RWPE2 (cell line): Measurements from ENCODE around the gene AMY2A.
"Not testable (repeated sequence)": the region's sequence is repeated elsewhere in the genome, so short reads cannot be mapped to it uniquely, and the experiment has no call there.

Experiments used
- ATAC-seq: fragments of 200-7000 bp; cut with Tn5 transposase; 3 replicates; pipeline ENCODE4 v1.9.1; 2021; ENCODE audit warnings: low read depth
- DNase-seq: peaks from one replicate; pipeline ENCODE4 v3.0.0-alpha.2; 2020; ENCODE audit warnings: low spot score
- H3K27ac ChIP-seq: fragments of 450-650 bp; 2 replicates; pipeline ENCODE4 v1.5.1; 2017; ENCODE audit warnings: mild to moderate bottlenecking; ENCODE audit not compliant: poor library complexity, severe bottlenecking
- H3K27me3 ChIP-seq: fragments of 250-450 bp; sonication (Bioruptor Pico); 2 replicates; pipeline ENCODE4 v1.5.1; 2021; ENCODE audit warnings: mild to moderate bottlenecking, moderate library complexity; ENCODE audit not compliant: insufficient read depth, poor library complexity, severe bottlenecking
- H3K36me3 ChIP-seq: fragments of 250-450 bp; sonication (Bioruptor Pico); 2 replicates; pipeline ENCODE4 v1.5.1; 2020; ENCODE audit warnings: low read depth, mild to moderate bottlenecking, moderate library complexity
- H3K4me1 ChIP-seq: fragments of 250-450 bp; sonication (Bioruptor Pico); 2 replicates; pipeline ENCODE4 v1.5.1; 2021; ENCODE audit warnings: mild to moderate bottlenecking, moderate library complexity; ENCODE audit not compliant: insufficient read depth, poor library complexity, severe bottlenecking
- H3K4me3 ChIP-seq: fragments of 250-450 bp; sonication (Bioruptor Pico); 2 replicates; pipeline ENCODE4 v1.5.1; 2021; ENCODE audit warnings: mild to moderate bottlenecking, moderate library complexity; ENCODE audit not compliant: severe bottlenecking
- H3K9me3 ChIP-seq: fragments of 250-450 bp; sonication (Bioruptor Pico); 2 replicates; pipeline ENCODE4 v1.5.1; 2021; ENCODE audit warnings: mild to moderate bottlenecking, moderate library complexity; ENCODE audit not compliant: severe bottlenecking
- CTCF ChIP-seq: fragments of 450-650 bp; IDR thresholded peaks from one replicate; pipeline ENCODE4 v1.5.1; 2017; ENCODE audit warnings: mild to moderate bottlenecking, moderate library complexity; ENCODE audit not compliant: poor library complexity, severe bottlenecking

Gene AMY2A

DNA sequence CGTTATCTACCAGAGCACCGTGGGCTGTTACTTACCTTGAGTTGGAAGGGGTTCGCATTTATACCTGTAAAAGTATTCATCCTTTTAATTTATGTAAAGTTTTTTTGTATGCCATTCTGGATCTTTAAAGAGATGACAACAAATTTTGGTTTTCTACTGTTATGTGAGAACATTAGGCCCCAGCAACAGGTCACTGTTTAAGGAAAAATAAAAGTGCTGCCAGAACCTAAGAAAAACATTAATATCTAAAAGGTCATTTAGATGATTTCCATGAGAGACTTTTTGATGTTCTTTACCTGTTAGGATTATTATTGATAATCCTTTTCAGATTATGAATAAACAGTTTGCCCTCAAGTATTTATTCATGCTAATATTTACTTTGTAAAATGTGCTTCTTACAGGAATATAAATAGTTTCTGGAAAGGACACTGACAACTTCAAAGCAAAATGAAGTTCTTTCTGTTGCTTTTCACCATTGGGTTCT, at the start of gene AMY2A:
TSS of gene AMY2A (plus strand) at position 434 of the 484 bp plus-strand sequence. CDS start at position 448, 14 bp downstream.
- H3K27ac ChIP-seq, ATAC-seq, H3K36me3 ChIP-seq, H3K4me1 ChIP-seq, H3K4me3 ChIP-seq, H3K27me3 ChIP-seq, H3K9me3 ChIP-seq, DNase-seq: not testable (repeated sequence)

GRCh38 chr1:103569493-103569892, 47.7 kb upstream of the AMY2A start:
- H3K9me3 ChIP-seq, result no peaks in the 10 kb centered on the region
- H3K27me3 ChIP-seq, result no peaks in the 10 kb centered on the region
- ATAC-seq (no peak), DNase-seq (no peak)
- no peak overlapping the region for H3K4me3 ChIP-seq
- no peaks in the 10 kb centered on the region for H3K36me3 ChIP-seq
- H3K4me1 ChIP-seq, result no peaks in the 10 kb centered on the region
- no peak for TF ChIP-seq CTCF
- no peak overlapping the region for H3K27ac ChIP-seq

- not testable (repeated sequence) for H3K27me3 ChIP-seq, H3K36me3 ChIP-seq, H3K9me3 ChIP-seq, ATAC-seq, H3K27ac ChIP-seq, H3K4me3 ChIP-seq, DNase-seq, H3K4me1 ChIP-seq
Observed at GRCh38 chr1:103571289-103571688, 45.9 kb upstream of the AMY2A start, which contains the start of gene AMY2B. TSS of gene AMY2B (plus strand) at chr1:103571589. CDS start at chr1:103571603, 14 bp downstream.

DNA sequence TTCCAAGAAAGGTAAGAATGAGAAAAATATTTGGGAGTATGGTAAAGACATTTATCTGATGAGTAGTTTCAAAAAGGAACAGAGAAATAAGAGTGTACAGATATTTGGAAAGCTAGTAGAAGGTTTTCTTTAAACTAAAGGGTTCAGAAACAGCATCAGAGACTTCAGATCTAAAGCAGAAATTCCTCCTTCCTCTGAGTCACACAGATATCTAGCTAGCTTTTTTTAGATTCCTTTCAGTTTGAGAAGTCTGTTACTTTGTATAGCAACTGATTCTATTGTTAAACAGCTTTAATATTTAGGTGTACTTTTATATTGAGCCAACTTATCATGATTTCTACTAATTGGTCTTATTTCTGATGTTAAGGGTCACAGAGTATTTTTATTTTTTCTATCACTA, 41.2 kb upstream of the AMY2A start:
- DNase-seq (no peak), ATAC-seq (no peak)
- TF ChIP-seq CTCF, result no peak
- Histone ChIP-seq H3K4me3 (no peak overlapping the region), H3K27ac (no peak overlapping the region), H3K9me3 (no peaks in the 10 kb centered on the region), H3K36me3 (no peaks in the 10 kb centered on the region), H3K4me1 (no peaks in the 10 kb centered on the region), H3K27me3 (no peaks in the 10 kb centered on the region)

- not testable (repeated sequence) for H3K27me3 ChIP-seq, H3K4me1 ChIP-seq, DNase-seq, H3K36me3 ChIP-seq, ATAC-seq, H3K4me3 ChIP-seq, H3K9me3 ChIP-seq, H3K27ac ChIP-seq
Observed at GRCh38 chr1:103576784-103577183, 40.4 kb upstream of the AMY2A start.

DNA sequence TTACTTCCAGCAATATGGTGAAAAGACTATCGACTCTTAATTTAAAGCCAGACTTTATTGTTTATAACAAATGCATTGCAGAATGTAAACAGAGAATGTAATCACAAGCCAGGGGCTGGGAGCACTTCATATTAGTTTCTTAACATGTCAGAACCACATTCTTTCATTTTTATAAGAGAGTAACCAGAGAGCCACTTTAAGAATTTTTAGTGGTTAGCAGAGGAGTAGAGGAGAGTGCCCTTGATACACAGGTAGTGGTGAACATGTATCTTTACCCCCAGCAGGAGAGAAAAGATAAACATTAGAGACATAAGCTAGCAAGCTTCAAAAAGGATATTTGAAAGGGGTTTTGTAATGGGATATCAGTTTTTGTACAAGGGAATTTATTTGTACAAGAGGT, 34.8 kb upstream of the AMY2A start:
- H3K4me3 ChIP-seq, result no peak overlapping the region
- no peaks in the 10 kb centered on the region for H3K36me3 ChIP-seq
- TF ChIP-seq CTCF, result no peak
- H3K27me3 ChIP-seq, result peaks cover 13% of the 10 kb centered on the region
- no peaks in the 10 kb centered on the region for H3K4me1 ChIP-seq
- DNase-seq (no peak), ATAC-seq (no peak)
- no peaks in the 10 kb centered on the region for H3K9me3 ChIP-seq
- H3K27ac ChIP-seq, result no peak overlapping the region
